B cell (primary cell): Measurements from ENCODE around the gene ALG9. TPM values are rescaled to one million over a fixed set of nuclear protein-coding genes. Genes with fewer than 3 reads are reported as not detected.

Experiments
- ATAC-seq: fragments of 200-7000 bp; cut with Tn5 transposase; one replicate; pipeline ENCODE4 v1.10.0; 2021; ENCODE audit warnings: low read depth, mild to moderate bottlenecking, moderate number of reproducible peaks, moderate library complexity
- CTCF ChIA-PET: fragments of 350-600 bp; sonication (Branson Sonifier 250); formaldehyde crosslinking; loops from one replicate; lab custom pipeline; 2021; ENCODE audit warnings: antibody characterized with exemption, inconsistent platforms; lab: Charles Lee
- POLR2A ChIA-PET: fragments of 350-600 bp; sonication (Branson Sonifier 250); formaldehyde crosslinking; loops from one replicate; lab custom pipeline; 2021; ENCODE audit warnings: antibody characterized with exemption; lab: Charles Lee
- DNase-seq: peaks from one replicate; pipeline ENCODE4 v3.0.0; 2013
- H2AFZ ChIP-seq: 2 replicates; pipeline ENCODE4 v1.6.1; 2012; ENCODE audit warnings: mild to moderate bottlenecking, low read depth, low read length; ENCODE audit not compliant: insufficient read depth, poor library complexity, severe bottlenecking
- H3K27ac ChIP-seq, 2 donors: 1 replicate in 1 of 2; 2 replicates in 1 of 2; pipeline ENCODE4 v1.5.1; 2012 to 2013; ENCODE audit warnings: low read length in 2 of 2, mild to moderate bottlenecking in 2 of 2, moderate library complexity in 1 of 2
- H3K27me3 ChIP-seq, 4 experiments: fragments of 200-600 bp in 1 of 4; sonication (generic) in 1 of 4; replicated peaks in 1 of 4; 1 replicate in 2 of 4; 2 replicates in 2 of 4; pipeline versions ENCODE4 v1.6.1 to v1.7.0; 2013 to 2016; ENCODE audit warnings: low read length in 3 of 4, mild to moderate bottlenecking in 2 of 4, mixed read lengths in 1 of 4, moderate library complexity in 1 of 4; ENCODE audit not compliant: insufficient read depth in 4 of 4, control insufficient read depth in 3 of 4; ENCODE audit errors: control extremely low read depth in 1 of 4
- H3K36me3 ChIP-seq, 2 experiments: replicated peaks in 1 of 2; 1 replicate in 1 of 2; 2 replicates in 1 of 2; pipeline versions ENCODE4 v1.6.1 to v1.7.1; 2013; ENCODE audit warnings: low read length in 1 of 2; ENCODE audit not compliant: insufficient read depth in 2 of 2, control insufficient read depth in 1 of 2; ENCODE audit errors: control extremely low read depth in 1 of 2, extremely low read depth in 1 of 2
- H3K4me1 ChIP-seq, 2 donors: fragments of 200-600 bp in 1 of 2; sonication (generic) in 1 of 2; 1 replicate in 1 of 2; 2 replicates in 1 of 2; pipeline versions ENCODE4 v1.5.1 to v1.6.1; 2013 to 2017; ENCODE audit warnings: low read length in 2 of 2; ENCODE audit not compliant: control insufficient read depth in 2 of 2, insufficient read depth in 2 of 2
- H3K4me2 ChIP-seq: replicated peaks from 2 replicates; pipeline ENCODE3; 2012; ENCODE audit warnings: mild to moderate bottlenecking, low read depth, low read length; ENCODE audit not compliant: poor library complexity, severe bottlenecking
- H3K4me3 ChIP-seq, 5 experiments: fragments of 200-600 bp in 1 of 5; sonication (generic) in 1 of 5; 1 replicate in 3 of 5; 2 replicates in 2 of 5; pipeline versions ENCODE4 v1.5.1 to v1.7.0; 2011 to 2016; ENCODE audit warnings: low read length in 4 of 5, mild to moderate bottlenecking in 4 of 5, low read depth in 2 of 5, control low read depth in 1 of 5, moderate library complexity in 1 of 5; ENCODE audit not compliant: insufficient read depth in 1 of 5; ENCODE audit errors: control extremely low read depth in 1 of 5, extremely low read depth in 1 of 5
- H3K79me2 ChIP-seq: fragments of 200-600 bp; sonication (generic); one replicate; pipeline ENCODE4 v1.6.0; 2016; ENCODE audit warnings: low read length; ENCODE audit not compliant: control insufficient read depth, insufficient read depth
- H3K9ac ChIP-seq: fragments of 200-600 bp; sonication (generic); 2 replicates; pipeline ENCODE4 v1.6.1; 2017; ENCODE audit warnings: mild to moderate bottlenecking, low read length, moderate library complexity
- H3K9me3 ChIP-seq, 3 donors: one replicate each; pipeline versions ENCODE4 v1.6.1 to v1.7.1; 2013; ENCODE audit warnings: low read length in 2 of 3; ENCODE audit not compliant: control insufficient read depth in 2 of 3, insufficient read depth in 1 of 3; ENCODE audit errors: control extremely low read depth in 1 of 3
- H4K20me1 ChIP-seq: 2 replicates; pipeline ENCODE4 v1.6.0; 2012; ENCODE audit warnings: mild to moderate bottlenecking, low read length; ENCODE audit not compliant: insufficient read depth, control insufficient read depth, poor library complexity, severe bottlenecking
- H3K27ac Mint-ChIP-seq: one replicate; pipeline ENCODE4 v1.8.0; 2021; ENCODE audit warnings: mixed read lengths
- H3K27me3 Mint-ChIP-seq: one replicate; pipeline ENCODE4 v1.8.0; 2021; ENCODE audit warnings: mixed read lengths
- H3K4me1 Mint-ChIP-seq: one replicate; pipeline ENCODE4 v1.8.0; 2021; ENCODE audit warnings: mixed read lengths
- H3K4me3 Mint-ChIP-seq: one replicate; pipeline ENCODE4 v1.8.0; 2021; ENCODE audit warnings: mixed read lengths
- H3K9me3 Mint-ChIP-seq: one replicate; pipeline ENCODE4 v1.8.0; 2022; ENCODE audit warnings: mixed read lengths; ENCODE audit not compliant: insufficient read depth
- CTCF ChIP-seq: fragments of 200-600 bp; IDR thresholded peaks from one replicate; pipeline ENCODE4 v1.8.0; 2022; ENCODE audit warnings: antibody characterized with exemption, mild to moderate bottlenecking
- EZH2 ChIP-seq: IDR thresholded peaks from 2 replicates; pipeline ENCODE4 v1.6.1; 2012; ENCODE audit warnings: borderline replicate concordance, low read depth, mild to moderate bottlenecking, moderate library complexity, low read length; ENCODE audit not compliant: insufficient read depth, poor library complexity, severe bottlenecking
- WGBS: methylation state at CpG from one replicate; pipeline ENCODE4 v1.1.5; 2013; ENCODE audit warnings: missing lambda C conversion rate; ENCODE audit not compliant: insufficient coverage; 5-methylcytosine and 5-hydroxymethylcytosine counted together
- intact Hi-C: fragments of 100-400 bp; cut with micrococcal nuclease; formaldehyde crosslinking; loops from one replicate; pipeline ENCODE4 v1.10.0; 2022
- polyA plus RNA-seq: library from polyadenylated mRNA; depleted of rRNA; stranded (reverse); fragments of >200 nt; gene quantifications from 2 replicates; pipeline ENCODE4 v1.2.3, GENCODE V29; 2012
- total RNA-seq, 2 donors: library from RNA; stranded (reverse); fragments of 120-200 nt in 1 of 2; gene quantifications; 1 replicate in 1 of 2; 2 replicates in 1 of 2; pipeline versions ENCODE4 v1.2.3 to v1.2.4, GENCODE V29; 2013 to 2022

ALG9 gene
- total and polyA plus RNA-seq, 2 donors (not counting 1 experiment from before 2014, with no cell fraction given): 21.2 to 29.9 TPM

DNA sequence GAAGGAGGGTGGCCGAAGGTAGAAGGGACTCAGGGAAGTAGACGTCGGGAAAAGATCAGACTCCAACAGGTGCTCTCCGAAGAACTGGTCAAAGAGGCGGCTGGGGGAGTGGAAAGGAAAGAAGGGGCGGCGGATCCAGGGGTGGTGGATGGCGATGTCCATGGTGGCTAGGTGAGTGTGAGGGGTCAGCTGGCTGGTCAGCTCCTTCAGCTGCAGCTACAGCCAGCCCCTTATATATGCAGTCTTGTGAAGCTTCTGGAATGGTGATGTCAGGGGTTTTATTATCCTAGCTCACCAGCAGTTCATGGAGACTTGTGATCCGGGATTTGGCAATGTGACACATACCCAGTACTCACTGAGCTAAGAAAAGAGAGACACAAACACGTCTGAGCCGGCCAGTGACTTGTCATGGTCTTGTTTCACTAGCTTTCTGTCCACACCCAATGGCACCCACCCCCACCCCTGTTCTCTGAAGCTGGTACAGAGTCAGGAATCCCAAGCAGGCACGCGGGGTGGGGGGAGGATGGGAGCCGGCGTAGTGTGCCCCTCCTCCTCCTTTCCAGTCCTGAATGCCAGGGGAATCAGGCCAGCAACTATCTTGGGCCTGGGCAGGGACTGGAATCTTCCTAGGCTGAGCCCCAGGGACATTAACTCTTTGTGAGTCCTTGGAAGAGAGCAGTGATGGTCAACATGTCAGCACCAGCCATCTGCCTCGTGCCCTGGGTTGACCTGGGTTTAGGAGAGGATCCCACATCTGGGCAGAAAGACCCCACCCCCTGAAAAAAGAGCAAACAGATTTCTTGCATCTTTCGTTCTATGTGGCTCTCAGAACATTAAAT lies 40.4 kb upstream of the ALG9 start, which contains the start of gene CRYAB:
CRYAB (minus strand) TSS at position 208 of the 839 bp plus-strand sequence; CDS start at position 162, 46 bp downstream.
- Histone ChIP-seq H3K9ac (no peak within 1 kb of the TSS), H3K9me3 (peaks cover 0 to 4% (median 0%) of the 10 kb centered on the region in 3 donors), H3K4me3 (no peak within 1 kb of the TSS), H3K36me3 (no peaks in the 10 kb centered on the region), H2AFZ (no peak within 1 kb of the TSS), H4K20me1 (no peaks in the 10 kb centered on the region), H3K4me1 (no peaks in the 10 kb centered on the region), H3K79me2 (no peaks in the 10 kb centered on the region), H3K27me3 (peaks cover 0 to 40% (median 18%) of the 10 kb centered on the region in 4 experiments), H3K4me2 (no peak within 1 kb of the TSS), H3K27ac (no peak within 1 kb of the TSS)
- CTCF ChIA-PET: interaction anchor here (0.9 kb wide), 1 partner anchor 202 kb away, joined by 4 read pairs; no protein-coding TSS in a partner anchor
- no peak within 1 kb of the TSS for H3K27ac Mint-ChIP-seq
- DNase-seq (no peak), ATAC-seq (no peak)
- TF ChIP-seq CTCF (no peak), EZH2 (no peak)
- peaks cover 52% of the 10 kb centered on the region for H3K27me3 Mint-ChIP-seq
- WGBS: 69% methylated on average over 12 of the region's 17 CpGs
- no peak within 1 kb of the TSS for H3K4me3 Mint-ChIP-seq
- H3K4me1 Mint-ChIP-seq: no peaks in the 10 kb centered on the region
- H3K9me3 Mint-ChIP-seq: no peaks in the 10 kb centered on the region
- intact Hi-C loops: no loop called here
- POLR2A ChIA-PET: no interaction called here
